GM19099 (cell line): ENCODE data around the gene PKNOX2.

Experiments
- POLR2A ChIP-seq: IDR thresholded peaks from 3 replicates; pipeline ENCODE4 v1.6.1; 2011; ENCODE audit warnings: low read depth; ENCODE audit not compliant: insufficient read length; ENCODE audit errors: extremely low read depth

The PKNOX2 gene

GRCh38 chr11:125201525-125202141 is 37.1 kb downstream of the PKNOX2 start:
- no peak for TF ChIP-seq POLR2A

DNA sequence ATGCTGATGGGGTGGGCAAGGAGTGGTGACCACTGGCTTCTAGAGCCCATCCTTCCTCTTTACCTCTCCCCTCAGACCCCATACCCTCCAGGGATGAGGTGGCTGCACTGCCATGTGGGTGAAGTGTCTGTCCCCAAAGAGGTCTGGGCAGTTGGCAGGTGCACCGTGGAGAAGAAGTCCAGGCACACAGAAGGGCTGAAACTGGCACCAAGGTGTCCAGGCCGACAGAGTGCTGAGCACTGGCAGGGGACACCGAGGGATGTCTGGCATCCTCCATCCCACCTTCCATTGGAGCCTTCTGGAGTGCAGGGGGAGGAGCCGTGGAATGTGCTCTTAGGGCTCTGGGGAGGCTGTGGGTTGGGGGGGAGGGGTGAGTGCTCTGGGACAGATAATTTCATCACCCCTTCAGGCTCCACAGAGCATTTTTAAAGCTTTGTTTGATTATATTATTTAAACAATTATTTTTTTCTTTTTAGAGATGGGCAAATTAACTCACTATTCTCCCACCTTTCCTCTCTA is 37.9 kb downstream of the PKNOX2 start:
- TF ChIP-seq POLR2A: no peak

DNA sequence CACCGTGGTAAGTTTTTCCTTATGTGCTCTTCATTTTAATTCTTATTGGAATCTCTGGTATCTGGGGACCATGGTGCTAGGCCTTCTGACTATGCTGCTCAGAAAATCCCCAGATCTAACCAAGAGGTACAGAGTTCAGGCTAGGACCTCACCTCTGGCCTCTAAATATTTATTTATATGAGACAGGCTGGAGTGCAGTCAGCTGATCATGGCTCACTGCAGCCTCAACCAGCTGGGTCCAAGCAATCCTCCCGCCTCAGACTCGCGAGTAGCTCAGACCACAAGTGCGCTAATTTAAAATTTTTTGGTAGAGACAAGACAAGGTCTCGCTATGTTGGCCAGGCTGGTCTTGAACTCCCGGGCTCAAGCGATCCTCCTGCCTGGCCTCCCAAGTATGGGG is 38.4 kb downstream of the PKNOX2 start:
- no peak for TF ChIP-seq POLR2A

GRCh38 chr11:125207866-125208425 is 43.4 kb downstream of the PKNOX2 start:
- no peak for TF ChIP-seq POLR2A

GRCh38 chr11:125210066-125210465 is 45.5 kb downstream of the PKNOX2 start:
- TF ChIP-seq POLR2A: no peak

DNA sequence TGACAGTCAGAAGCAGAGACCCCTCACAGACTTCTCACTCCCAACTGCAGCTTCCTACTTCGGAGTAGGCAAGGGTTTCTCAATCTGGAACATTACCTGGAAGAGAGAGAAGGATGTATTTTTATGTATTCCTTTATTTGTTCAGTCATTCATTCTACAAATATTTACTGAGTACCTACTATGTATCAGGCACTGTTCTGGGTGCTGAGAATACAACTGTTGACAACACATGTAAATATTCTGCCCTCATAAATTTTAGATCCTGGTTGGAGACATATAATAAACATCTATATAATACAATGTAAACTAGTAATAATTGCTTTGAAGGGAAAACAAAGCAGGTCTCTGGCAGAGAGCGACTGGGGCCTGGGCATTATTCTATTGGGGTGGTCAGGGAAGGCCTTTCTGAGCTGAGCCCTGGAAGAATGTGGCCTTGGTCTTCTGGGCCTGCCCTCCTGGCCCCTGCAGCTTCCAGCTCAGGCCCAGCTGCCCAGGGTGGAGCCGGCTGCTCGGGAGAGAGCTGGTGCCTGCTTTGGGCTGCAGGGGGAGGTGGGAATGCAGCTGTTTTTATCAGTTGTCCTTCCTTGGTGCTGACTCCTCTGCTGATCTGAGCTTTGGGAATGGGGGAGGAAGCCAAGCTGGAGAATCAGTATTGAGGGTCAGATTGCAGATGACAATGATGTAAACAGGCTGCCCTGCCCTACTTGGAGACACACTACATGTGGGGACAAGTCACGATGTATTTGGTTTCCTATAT is 46.8 kb downstream of the PKNOX2 start:
- no peak for TF ChIP-seq POLR2A

DNA sequence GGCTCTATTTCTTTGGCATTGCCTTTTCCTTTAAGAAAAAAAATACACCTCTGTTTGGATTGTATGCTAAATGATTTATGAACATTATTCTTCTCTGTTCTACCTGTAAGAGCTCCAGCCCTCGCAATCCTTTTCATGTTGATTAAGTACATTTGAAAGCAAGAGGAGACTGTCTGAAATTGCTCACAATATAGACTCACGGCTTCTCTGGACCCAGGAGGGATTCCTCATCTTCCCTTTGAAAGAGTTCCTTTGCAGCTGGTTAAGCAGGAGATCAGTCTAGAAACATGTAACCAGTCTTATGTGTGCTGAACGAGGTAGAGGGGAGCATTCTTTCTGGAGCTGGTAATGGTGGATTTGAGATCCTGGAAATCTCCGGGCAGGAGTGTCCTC is 47.4 kb downstream of the PKNOX2 start:
- TF ChIP-seq POLR2A: no peak

- no peak for TF ChIP-seq POLR2A
These were observed 50.3 kb downstream of the PKNOX2 start for GRCh38 chr11:125214601-125215565.

DNA sequence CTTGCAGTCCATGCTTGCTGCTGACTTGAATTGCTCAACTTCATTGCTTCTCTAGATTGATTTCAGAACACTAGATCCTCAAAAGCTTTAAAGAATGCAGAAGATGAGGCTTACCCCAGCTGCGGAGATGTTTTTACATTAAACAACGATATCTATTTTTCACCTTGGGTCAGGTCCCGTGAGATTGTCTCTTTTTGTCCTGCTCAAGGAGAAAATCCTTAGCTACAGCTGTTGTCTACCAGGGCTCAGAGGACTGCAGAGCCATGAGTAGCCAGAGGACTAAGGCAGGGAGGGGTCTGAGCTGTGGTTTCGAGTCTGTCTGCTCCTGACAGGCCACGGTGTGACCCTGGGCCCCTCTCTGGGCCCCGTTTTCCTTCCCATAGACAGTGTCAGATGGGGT is 51.4 kb downstream of the PKNOX2 start:
- TF ChIP-seq POLR2A: no peak

DNA sequence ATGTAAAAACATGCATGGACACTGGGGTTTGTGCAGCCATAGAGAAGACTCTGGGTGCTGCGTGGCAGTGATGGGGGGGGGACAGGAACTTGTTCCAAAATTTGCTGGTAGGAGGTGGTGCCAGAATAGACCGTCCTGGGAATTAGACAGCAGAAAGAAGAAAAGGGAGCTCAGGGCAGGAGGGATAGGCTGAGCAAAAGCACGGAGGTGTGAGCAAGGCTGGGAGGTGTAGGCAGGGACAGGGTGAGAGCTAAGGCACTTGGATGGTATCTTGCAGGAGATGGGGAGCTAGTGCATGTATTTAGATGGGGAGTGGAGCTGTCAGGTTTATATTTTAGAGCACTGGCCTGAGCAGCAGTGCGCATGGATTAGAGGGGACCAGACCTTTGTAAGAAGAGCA is 53.8 kb downstream of the PKNOX2 start:
- no peak for TF ChIP-seq POLR2A

DNA sequence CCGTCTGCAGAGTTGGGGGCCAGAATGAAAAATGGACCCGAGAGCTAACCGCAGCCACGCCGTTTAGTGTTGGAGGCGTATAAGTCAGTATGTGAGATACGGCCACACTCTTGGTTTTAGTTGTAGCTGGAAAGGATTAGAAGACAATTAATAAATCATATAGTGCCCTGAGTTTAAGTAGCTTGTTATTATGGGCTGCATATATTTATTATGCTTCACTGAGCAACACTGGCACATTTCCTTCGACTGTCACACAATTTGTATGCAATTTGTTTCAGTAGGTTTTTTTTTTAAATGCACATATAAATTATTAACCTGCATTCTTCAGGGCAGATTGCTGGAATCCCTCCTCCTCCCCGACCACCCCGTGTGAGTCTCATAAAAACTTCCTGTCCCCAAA is 56.9 kb downstream of the PKNOX2 start:
- no peak for TF ChIP-seq POLR2A

DNA sequence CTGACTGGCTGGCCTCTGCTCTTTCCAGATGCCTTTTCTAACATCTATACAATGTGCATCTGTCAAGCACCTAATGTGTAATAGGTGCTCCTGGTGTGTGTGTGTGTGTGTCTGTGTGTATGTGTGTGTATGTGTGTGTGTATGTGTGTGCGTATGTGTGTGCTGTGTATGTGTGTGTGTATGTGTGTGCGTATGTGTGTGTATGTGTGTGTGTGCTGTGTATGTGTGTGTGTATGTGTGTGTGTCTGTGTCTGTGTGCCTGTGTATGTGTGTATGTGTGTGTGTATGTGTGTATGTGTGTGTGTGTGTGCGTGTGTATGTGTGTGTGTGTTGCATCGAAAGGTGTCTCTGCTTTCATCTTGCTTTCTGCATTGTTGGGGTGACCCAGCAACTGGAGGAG is 57.9 kb downstream of the PKNOX2 start:
- no peak for TF ChIP-seq POLR2A

DNA sequence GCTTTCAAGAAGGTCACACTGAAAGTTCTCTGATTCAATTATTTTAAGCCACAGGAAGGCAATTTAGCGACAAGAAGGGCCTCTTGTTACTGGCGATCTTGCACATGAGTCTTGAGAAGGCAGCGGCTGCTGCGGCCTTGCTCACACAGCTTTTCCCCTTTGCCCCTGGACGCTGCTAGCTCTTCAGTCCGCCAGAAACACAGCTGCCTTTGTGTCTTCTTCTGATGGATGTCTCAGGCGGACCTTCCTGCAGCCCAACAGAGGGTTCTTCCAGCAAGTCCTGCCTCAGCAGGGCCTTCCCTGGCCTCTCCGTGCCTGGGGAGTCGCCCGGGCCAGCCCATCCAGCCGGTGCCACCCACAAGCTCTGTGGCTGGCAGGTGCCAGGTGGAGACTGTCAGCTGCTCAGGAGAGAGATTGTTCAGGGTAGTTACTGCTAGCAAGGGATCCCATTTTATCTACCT is 59.4 kb downstream of the PKNOX2 start:
- TF ChIP-seq POLR2A: no peak

- no peak for TF ChIP-seq POLR2A
These were observed 60.0 kb downstream of the PKNOX2 start for GRCh38 chr11:125224391-125225021.
